NK-92 (cell line): Measurements from ENCODE around the gene F2RL1.
"Not testable (repeated sequence)": the region's sequence is repeated elsewhere in the genome, so short reads cannot be mapped to it uniquely, and the experiment has no call there.

ENCODE experiments used
- DNase-seq: peaks from one replicate; lab custom pipeline; 2025; ENCODE audit not compliant: unreplicated experiment; lab: John Stamatoyannopoulos, UW

Gene F2RL1

DNA sequence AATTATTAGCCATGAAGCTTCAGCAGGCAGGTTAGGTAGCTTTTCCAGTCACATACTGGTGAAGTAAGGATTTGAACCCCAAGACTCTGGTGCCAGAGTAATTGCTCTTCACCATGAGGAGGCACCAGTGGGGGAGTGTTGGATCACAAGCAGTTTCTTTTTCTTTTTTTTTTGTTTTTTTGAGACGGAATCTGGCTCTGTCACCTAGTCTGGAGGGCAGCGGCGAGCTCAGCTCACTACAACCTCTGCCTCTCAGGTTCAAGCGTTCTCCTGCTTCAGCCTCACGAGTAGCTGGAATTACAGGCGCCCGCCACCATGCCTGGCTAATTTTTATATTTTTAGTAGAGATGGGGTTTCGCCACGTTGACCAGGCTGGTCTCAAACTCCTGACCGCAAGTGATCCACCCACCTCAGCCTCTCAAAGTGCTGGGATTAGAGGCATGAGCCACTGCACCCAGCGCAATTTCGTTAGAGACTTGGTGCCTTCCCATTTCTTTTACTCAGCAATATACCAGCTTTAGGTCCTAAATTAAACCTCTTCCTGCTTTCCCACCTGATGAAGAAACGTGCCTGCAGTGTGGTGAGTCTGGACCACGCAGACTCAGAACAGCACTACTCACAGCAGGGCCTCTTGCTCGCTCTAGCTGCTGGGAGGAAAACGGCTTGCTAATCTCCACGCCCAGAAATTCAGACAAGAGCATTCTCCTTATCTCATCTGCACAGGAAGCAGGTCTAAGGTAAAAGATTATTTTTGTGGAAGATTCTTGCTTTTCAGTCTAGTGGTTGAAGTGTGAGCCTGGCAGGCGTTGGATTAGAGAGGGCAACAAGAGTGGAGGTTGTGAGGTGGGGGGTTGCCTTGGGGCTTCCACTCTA, 30.8 kb downstream of the F2RL1 start, which contains the start of gene S100Z:
S100Z (plus strand) TSS at position 596 of the 873 bp plus-strand sequence. CDS start 25,346 bp downstream, outside the sequence.
- no peak for DNase-seq

GRCh38 chr5:76850543-76851145, 31.8 kb downstream of the F2RL1 start:
- no peak for DNase-seq

GRCh38 chr5:76851728-76852369, 33.0 kb downstream of the F2RL1 start:
- DNase-seq: no peak

DNA sequence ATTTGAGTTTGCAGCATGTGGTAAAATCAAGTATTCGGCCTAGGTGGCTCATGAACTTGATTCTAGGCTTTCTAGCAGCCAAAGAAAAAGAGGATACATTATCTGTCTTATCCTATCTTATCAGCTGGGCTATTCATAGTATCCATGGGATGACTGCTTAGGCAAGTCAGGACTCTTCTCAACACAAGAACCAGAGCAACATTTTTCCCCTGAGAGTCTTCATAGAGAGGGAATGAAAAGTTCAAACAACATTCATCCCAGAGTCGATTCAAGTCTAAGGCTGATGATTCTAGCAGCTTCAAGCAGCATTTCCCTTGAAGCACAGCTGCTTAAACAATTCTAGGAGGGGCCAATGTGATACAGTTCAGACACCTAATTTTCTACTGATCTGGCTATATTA, 33.9 kb downstream of the F2RL1 start:
- DNase-seq: no peak

GRCh38 chr5:76853741-76854140, 34.9 kb downstream of the F2RL1 start:
- DNase-seq: not testable (repeated sequence)

DNA sequence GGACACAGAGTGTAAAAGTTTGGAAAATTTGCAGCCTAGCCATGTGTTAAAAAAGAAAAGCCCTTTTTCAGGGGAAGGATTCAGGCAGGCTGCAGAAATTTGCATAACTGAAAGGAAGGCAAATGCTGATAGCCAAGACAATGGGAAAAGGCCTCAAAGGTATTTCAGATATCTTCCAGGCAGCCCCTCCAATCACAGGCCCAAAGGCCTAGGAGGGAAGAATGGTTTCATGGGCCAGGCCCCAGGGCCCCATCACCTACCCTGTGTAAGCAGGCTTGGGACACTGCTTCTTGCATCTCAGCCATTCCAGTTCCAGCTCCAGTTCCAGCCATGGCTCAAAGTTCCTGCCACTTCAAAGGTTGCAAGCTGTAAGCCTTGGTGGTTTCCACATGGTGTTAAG, 35.8 kb downstream of the F2RL1 start:
- no peak for DNase-seq

GRCh38 chr5:76855501-76855900, 36.7 kb downstream of the F2RL1 start:
- DNase-seq: not testable (repeated sequence)

GRCh38 chr5:76855961-76856360, 37.1 kb downstream of the F2RL1 start:
- no peak for DNase-seq

DNA sequence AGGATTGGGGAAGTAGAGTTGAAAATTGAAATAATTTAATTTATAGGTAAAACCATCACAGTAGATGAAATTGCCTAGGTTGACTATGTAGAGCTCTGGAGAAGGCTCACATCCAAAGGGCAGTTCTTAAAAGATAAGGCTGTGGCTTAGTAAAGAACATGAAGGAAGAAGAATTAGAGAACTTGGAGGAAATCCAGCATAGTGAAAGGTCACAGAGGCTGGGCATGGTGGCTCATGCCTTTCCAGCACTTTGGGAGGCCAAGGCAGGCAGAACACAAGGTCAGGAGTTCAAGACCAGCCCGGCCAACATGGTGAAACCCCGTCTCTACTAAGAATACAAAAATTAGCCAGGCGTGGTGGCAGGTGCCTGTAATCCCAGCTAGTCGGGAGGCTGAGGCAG, 38.0 kb downstream of the F2RL1 start:
- DNase-seq: not testable (repeated sequence)

DNA sequence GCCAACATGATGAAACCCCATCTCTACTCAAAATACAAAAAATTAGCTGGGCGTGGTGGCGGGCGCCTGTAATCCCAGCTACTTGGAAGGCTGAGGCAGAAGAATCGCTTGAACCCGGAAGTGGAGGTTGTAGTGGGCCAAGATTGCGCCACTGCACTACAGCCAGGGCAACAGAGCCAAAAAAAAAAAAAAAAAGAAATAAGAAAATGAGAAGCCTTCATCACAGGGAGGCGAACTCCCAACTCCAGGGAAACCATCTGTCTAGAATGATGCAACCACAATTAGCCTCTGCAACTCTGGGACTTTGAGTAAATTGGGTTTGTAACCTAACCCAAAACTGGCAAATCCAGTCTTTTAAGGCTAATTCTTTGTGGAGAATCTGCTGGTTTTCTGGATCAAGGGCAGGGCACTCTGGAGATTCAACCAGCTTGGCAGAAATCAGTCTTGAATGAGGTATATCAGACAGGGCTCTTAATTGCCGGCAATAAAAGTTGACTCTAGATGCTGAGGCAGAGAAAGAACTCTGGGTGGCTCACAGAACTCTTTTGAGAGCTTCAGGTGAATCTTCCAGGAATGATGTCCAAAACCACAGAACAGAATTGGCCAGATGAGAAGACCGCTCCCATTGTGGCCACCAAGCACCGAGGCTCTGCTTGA, 40.9 kb downstream of the F2RL1 start:
- DNase-seq: no peak

DNA sequence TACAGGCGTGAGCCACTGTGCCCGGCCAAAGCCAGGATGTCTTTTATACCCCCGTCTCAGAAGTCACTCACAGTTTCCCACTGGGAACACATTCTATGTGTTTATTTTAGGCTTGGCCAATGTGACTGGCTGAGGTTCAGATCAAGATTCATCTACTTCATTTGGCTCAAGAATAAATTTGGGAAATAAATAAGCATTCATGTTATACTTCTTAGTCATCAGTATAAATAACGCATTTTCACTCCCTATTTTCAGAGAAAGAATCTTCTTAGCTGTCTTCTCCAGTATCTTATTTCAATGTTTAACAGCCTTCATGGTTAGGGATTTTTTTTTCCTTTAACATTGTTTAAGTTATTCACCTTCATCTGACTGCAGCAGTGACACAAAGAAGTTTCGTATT, 42.8 kb downstream of the F2RL1 start:
- no peak for DNase-seq

DNA sequence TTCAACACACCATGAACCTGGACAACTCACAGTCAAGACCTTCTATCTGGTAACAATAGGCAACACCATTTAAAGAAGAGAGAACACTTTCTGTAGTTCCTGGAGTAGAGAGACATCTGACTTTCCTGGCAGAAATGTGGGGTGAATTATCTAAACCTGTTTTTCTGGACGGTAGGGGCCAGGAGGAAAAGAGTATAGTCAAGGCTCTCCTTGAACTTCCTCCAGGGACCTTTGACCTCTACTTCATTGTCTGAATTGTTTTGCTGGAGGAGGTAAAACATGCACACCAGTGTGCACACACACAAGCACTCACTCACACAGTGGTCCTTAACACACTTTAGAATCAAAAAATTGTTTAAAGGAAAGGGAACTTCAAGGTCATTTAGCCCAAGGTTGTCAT, 44.2 kb downstream of the F2RL1 start:
- DNase-seq: no peak

DNA sequence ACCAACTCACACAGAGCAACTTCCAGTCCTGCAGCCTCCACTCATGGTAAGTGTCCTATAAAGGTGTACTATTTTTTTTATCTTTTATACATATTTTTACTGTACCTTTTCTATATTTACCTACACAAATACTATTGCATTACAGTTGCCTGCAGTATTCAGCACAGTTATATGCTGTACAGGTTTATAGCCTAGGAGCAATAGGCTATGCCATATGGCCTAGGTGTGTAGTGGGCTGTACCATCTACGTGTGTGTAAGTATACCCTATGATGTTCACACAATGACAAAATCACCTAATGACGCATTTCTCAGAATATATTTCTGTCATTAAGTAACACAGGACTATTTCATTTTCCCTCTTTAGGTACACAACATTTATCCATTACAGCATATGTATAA, 47.7 kb downstream of the F2RL1 start:
- DNase-seq: no peak

DNA sequence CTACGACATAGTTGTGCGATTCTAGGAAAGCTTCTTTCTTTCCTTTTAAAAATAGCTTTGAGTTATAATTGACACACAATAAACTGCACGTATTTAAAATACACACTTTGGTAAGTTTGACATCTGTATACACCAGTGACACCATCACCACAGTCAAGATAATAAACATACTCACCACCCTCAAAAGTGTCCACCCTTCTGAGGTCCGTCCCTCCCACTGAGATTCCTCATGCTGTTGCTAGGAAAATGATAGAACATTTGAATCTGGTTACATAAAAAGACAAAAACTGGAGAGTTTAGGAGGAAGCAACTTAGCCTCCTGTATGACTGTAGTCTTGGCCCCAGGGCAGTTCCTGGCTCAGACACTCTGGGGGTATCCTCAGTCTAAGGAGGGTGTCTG, 48.2 kb downstream of the F2RL1 start:
- no peak for DNase-seq

GRCh38 chr5:76867827-76868693, 49.2 kb downstream of the F2RL1 start:
- no peak for DNase-seq

GRCh38 chr5:76870046-76870445, 51.2 kb downstream of the F2RL1 start:
- no peak for DNase-seq

DNA sequence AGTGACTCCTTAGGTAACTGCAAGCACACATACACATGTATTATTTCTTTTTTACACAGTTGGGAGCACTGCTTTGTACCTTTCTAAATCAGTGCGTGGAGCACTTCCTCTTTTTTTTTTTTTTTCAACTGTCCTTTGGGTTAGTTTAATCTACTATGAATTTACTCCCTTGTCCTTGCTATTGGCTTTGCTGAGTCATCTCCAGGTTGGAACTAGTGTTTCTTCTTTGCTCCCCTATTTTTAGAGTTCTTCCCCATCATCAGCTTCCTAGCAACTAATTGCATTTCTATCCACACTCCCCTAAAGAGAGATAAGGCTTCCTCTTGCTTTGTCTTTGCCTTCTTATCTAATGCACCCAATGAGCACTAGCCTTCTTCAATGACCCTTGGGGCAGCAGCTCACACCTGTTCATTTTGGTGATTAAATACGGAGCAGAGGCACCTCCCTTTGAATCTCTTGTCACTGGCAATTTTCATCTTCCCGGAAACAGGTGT, 55.3 kb downstream of the F2RL1 start:
- DNase-seq: no peak
